Stimulated activated effector memory CD8-positive, alpha-beta T cell treated with anti-CD3 and anti-CD28 coated beads, Interleukin-12 subunit alpha, Interleukin-12 subunit beta, amount 100 ng/mL, for 72 hours (primary cell): ENCODE measurements around the gene ORC2.
"Not testable (repeated sequence)": the region's sequence is repeated elsewhere in the genome, so short reads cannot be mapped to it uniquely, and the experiment has no call there.

Source experiments
- ATAC-seq: fragments of 150-1000 bp; cut with Tn5 transposase; 2 replicates; pipeline ENCODE4 v1.10.0; 2021
- DNase-seq, 2 donors: peaks; one replicate each; pipeline ENCODE4 v3.0.0; 2021 to 2022; ENCODE audit warnings: low spot score in 2 of 2
- H3K27ac Mint-ChIP-seq: one replicate; pipeline ENCODE4 v1.8.0; 2022; ENCODE audit warnings: mild to moderate bottlenecking, mixed read lengths
- H3K36me3 Mint-ChIP-seq: one replicate; pipeline ENCODE4 v1.8.0; 2022; ENCODE audit warnings: mild to moderate bottlenecking, mixed read lengths
- H3K4me1 Mint-ChIP-seq: one replicate; pipeline ENCODE4 v1.8.0; 2022; ENCODE audit warnings: mixed read lengths
- H3K4me3 Mint-ChIP-seq: one replicate; pipeline ENCODE4 v1.8.0; 2022; ENCODE audit warnings: mild to moderate bottlenecking, mixed read lengths
- H3K9me3 Mint-ChIP-seq: one replicate; pipeline ENCODE4 v1.8.0; 2022; ENCODE audit warnings: mixed read lengths

The ORC2 gene

GRCh38 chr2:200963124-200963917, at the start of gene ORC2:
Gene ORC2, minus strand, starts transcription at chr2:200963660. Its CDS starts 5,537 bp downstream, at chr2:200958123.
- Mint-ChIP-seq H3K9me3 (no peaks in the 10 kb centered on the region), H3K4me3 (peak within 1 kb of the TSS; percentile 99), H3K27ac (peak within 1 kb of the TSS; percentile 98), H3K4me1 (peaks cover 62% of the 10 kb centered on the region), H3K36me3 (peaks cover 35% of the 10 kb centered on the region)
- ATAC-seq = peak; percentile 97
- DNase-seq = peak; percentile 94 to 98

GRCh38 chr2:201008296-201008829, 44.9 kb upstream of the ORC2 start:
- H3K36me3 Mint-ChIP-seq = peaks cover 85% of the 10 kb centered on the region
- no peaks in the 10 kb centered on the region for H3K9me3 Mint-ChIP-seq
- ATAC-seq = no peak
- no peaks in the 10 kb centered on the region for H3K4me1 Mint-ChIP-seq
- H3K4me3 Mint-ChIP-seq = no peak overlapping the region
- no peak for DNase-seq
- no peak overlapping the region for H3K27ac Mint-ChIP-seq

- no peak overlapping the region for H3K4me3 Mint-ChIP-seq
- DNase-seq = no peak
- no peaks in the 10 kb centered on the region for H3K4me1 Mint-ChIP-seq
Measured at GRCh38 chr2:201007584-201007998, 44.1 kb upstream of the ORC2 start.

GRCh38 chr2:201006704-201007103, 43.2 kb upstream of the ORC2 start:
- H3K27ac Mint-ChIP-seq = no peak overlapping the region
- H3K4me3 Mint-ChIP-seq = no peak overlapping the region
- peaks cover 92% of the 10 kb centered on the region for H3K36me3 Mint-ChIP-seq
- no peaks in the 10 kb centered on the region for H3K9me3 Mint-ChIP-seq
- no peaks in the 10 kb centered on the region for H3K4me1 Mint-ChIP-seq
- DNase-seq (no peak), ATAC-seq (no peak)

More at GRCh38 chr2:201007584-201007998, 44.1 kb upstream of the ORC2 start:
- peaks cover 89% of the 10 kb centered on the region for H3K36me3 Mint-ChIP-seq
- ATAC-seq = no peak
- no peak overlapping the region for H3K27ac Mint-ChIP-seq
- H3K9me3 Mint-ChIP-seq = no peaks in the 10 kb centered on the region

- Mint-ChIP-seq H3K4me3 (no peak overlapping the region), H3K4me1 (no peaks in the 10 kb centered on the region), H3K27ac (no peak overlapping the region), H3K9me3 (no peaks in the 10 kb centered on the region), H3K36me3 (peaks cover 91% of the 10 kb centered on the region)
- ATAC-seq (no peak), DNase-seq (no peak)
Measured at GRCh38 chr2:201004370-201004769, 40.9 kb upstream of the ORC2 start.

GRCh38 chr2:200993097-200993496, 29.6 kb upstream of the ORC2 start:
- Mint-ChIP-seq H3K27ac (no peak overlapping the region), H3K4me3 (no peak overlapping the region), H3K9me3 (no peaks in the 10 kb centered on the region), H3K4me1 (no peaks in the 10 kb centered on the region), H3K36me3 (peaks cover 90% of the 10 kb centered on the region)
- DNase-seq (no peak), ATAC-seq (no peak)

GRCh38 chr2:200987137-200987536, 23.7 kb upstream of the ORC2 start:
- ATAC-seq = no peak

GRCh38 chr2:200985799-200986198, 22.3 kb upstream of the ORC2 start:
- no peaks in the 10 kb centered on the region for H3K9me3 Mint-ChIP-seq

More at GRCh38 chr2:200987137-200987536, 23.7 kb upstream of the ORC2 start:
- peaks cover 71% of the 10 kb centered on the region for H3K36me3 Mint-ChIP-seq
- no peak for DNase-seq
- no peaks in the 10 kb centered on the region for H3K4me1 Mint-ChIP-seq
- H3K4me3 Mint-ChIP-seq = no peak overlapping the region
- H3K9me3 Mint-ChIP-seq = no peaks in the 10 kb centered on the region
- H3K27ac Mint-ChIP-seq = no peak overlapping the region

GRCh38 chr2:200976710-200977109, 13.2 kb upstream of the ORC2 start:
- ATAC-seq (no peak), DNase-seq (no peak)
- no peaks in the 10 kb centered on the region for H3K4me1 Mint-ChIP-seq
- H3K27ac Mint-ChIP-seq = no peak overlapping the region
- H3K4me3 Mint-ChIP-seq = no peak overlapping the region
- H3K36me3 Mint-ChIP-seq = peaks cover 31% of the 10 kb centered on the region
- H3K9me3 Mint-ChIP-seq = no peaks in the 10 kb centered on the region

More at GRCh38 chr2:200985799-200986198, 22.3 kb upstream of the ORC2 start:
- peaks cover 71% of the 10 kb centered on the region for H3K36me3 Mint-ChIP-seq
- ATAC-seq = no peak
- no peak overlapping the region for H3K27ac Mint-ChIP-seq
- DNase-seq = no peak
- no peaks in the 10 kb centered on the region for H3K4me1 Mint-ChIP-seq
- H3K4me3 Mint-ChIP-seq = no peak overlapping the region

- peaks cover 21% of the 10 kb centered on the region for H3K36me3 Mint-ChIP-seq
- ATAC-seq = peak; percentile 88
- H3K4me3 Mint-ChIP-seq = no peak overlapping the region
- H3K9me3 Mint-ChIP-seq = no peaks in the 10 kb centered on the region
- no peaks in the 10 kb centered on the region for H3K4me1 Mint-ChIP-seq
- no peak overlapping the region for H3K27ac Mint-ChIP-seq
- DNase-seq = no peak
Measured at GRCh38 chr2:200975672-200976071, 12.2 kb upstream of the ORC2 start.

GRCh38 chr2:200970057-200970456, 6.6 kb upstream of the ORC2 start:
- ATAC-seq, H3K4me3 Mint-ChIP-seq, DNase-seq, H3K27ac Mint-ChIP-seq, H3K36me3 Mint-ChIP-seq, H3K9me3 Mint-ChIP-seq: not testable (repeated sequence)
- peaks cover 29% of the 10 kb centered on the region for H3K4me1 Mint-ChIP-seq

GRCh38 chr2:200968735-200969134, 5.3 kb upstream of the ORC2 start:
- Mint-ChIP-seq H3K36me3 (peaks cover 8% of the 10 kb centered on the region), H3K4me1 (peaks cover 42% of the 10 kb centered on the region), H3K9me3 (no peaks in the 10 kb centered on the region), H3K4me3 (no peak overlapping the region), H3K27ac (peak overlapping the region; percentile 32)
- no peak for ATAC-seq
- DNase-seq = no peak

- H3K36me3 Mint-ChIP-seq = peaks cover 14% of the 10 kb centered on the region
- no peak overlapping the region for H3K4me3 Mint-ChIP-seq
- DNase-seq = no peak
- H3K9me3 Mint-ChIP-seq = no peaks in the 10 kb centered on the region
- ATAC-seq = no peak
- peak overlapping the region; percentile 32 for H3K27ac Mint-ChIP-seq
- peaks cover 48% of the 10 kb centered on the region for H3K4me1 Mint-ChIP-seq
Measured at GRCh38 chr2:200968162-200968561, 4.7 kb upstream of the ORC2 start.

GRCh38 chr2:200966770-200967169, 3.3 kb upstream of the ORC2 start:
- H3K36me3 Mint-ChIP-seq = peaks cover 19% of the 10 kb centered on the region
- H3K27ac Mint-ChIP-seq = no peak overlapping the region
- no peaks in the 10 kb centered on the region for H3K9me3 Mint-ChIP-seq
- DNase-seq (no peak), ATAC-seq (no peak)
- H3K4me1 Mint-ChIP-seq = peaks cover 58% of the 10 kb centered on the region
- H3K4me3 Mint-ChIP-seq = no peak overlapping the region

- H3K4me3 Mint-ChIP-seq = peak overlapping the region; percentile 99
- H3K9me3 Mint-ChIP-seq = no peaks in the 10 kb centered on the region
- peaks cover 27% of the 10 kb centered on the region for H3K36me3 Mint-ChIP-seq
- H3K27ac Mint-ChIP-seq = peak overlapping the region; percentile 98
- ATAC-seq = no peak
- peaks cover 65% of the 10 kb centered on the region for H3K4me1 Mint-ChIP-seq
- no peak for DNase-seq
Measured at GRCh38 chr2:200964498-200964897, 1.0 kb upstream of the ORC2 start.

GRCh38 chr2:200963918-200964252, 425 bp upstream of the ORC2 start:
- peak; percentile 9 for ATAC-seq
- not testable (repeated sequence) for H3K9me3 Mint-ChIP-seq, DNase-seq
- Mint-ChIP-seq H3K4me3 (peak overlapping the region; percentile 99), H3K36me3 (peaks cover 30% of the 10 kb centered on the region), H3K27ac (peak overlapping the region; percentile 98), H3K4me1 (peaks cover 64% of the 10 kb centered on the region)
